SK-N-SH treated with all-trans-retinoic acid at 6 μM for 48 hours (cell line): ENCODE results near the gene STK16.

Experiments used
- ATAC-seq: fragments of 200-7000 bp; cut with Tn5 transposase; 3 replicates; pipeline ENCODE4 v1.9.1; 2020; ENCODE audit warnings: mild to moderate bottlenecking, moderate library complexity
- ARNTL ChIP-seq: fragments of 450-650 bp; formaldehyde crosslinking; IDR thresholded peaks from 2 replicates; pipeline ENCODE4 v1.5.0; 2020; ENCODE audit warnings: low read depth, mild to moderate bottlenecking, moderate library complexity, borderline replicate concordance
- BACH2 ChIP-seq: fragments of 250-450 bp; sonication (Bioruptor Pico); IDR thresholded peaks from 2 replicates; pipeline ENCODE4 v1.9.0; 2021; ENCODE audit warnings: mild to moderate bottlenecking, borderline replicate concordance
- CSRNP3 ChIP-seq: fragments of 250-450 bp; sonication (Bioruptor Pico); IDR thresholded peaks from 2 replicates; pipeline ENCODE4 v1.5.1; 2021; ENCODE audit warnings: mild to moderate bottlenecking, moderate library complexity
- ESRRG ChIP-seq: fragments of 250-450 bp; sonication (Bioruptor Pico); IDR thresholded peaks from 2 replicates; pipeline ENCODE4 v1.6.1; 2021; ENCODE audit warnings: mild to moderate bottlenecking
- GLIS3 ChIP-seq: fragments of 250-450 bp; sonication (Bioruptor Pico); IDR thresholded peaks from 2 replicates; pipeline ENCODE4 v1.5.0; 2020; ENCODE audit warnings: mild to moderate bottlenecking, moderate library complexity
- ISL1 ChIP-seq: fragments of 250-450 bp; sonication (Bioruptor Pico); IDR thresholded peaks from 2 replicates; pipeline ENCODE4 v2.1.2; 2022; ENCODE audit warnings: mild to moderate bottlenecking, moderate library complexity
- OSR1 ChIP-seq: fragments of 250-450 bp; sonication (Bioruptor Pico); IDR thresholded peaks from 2 replicates; pipeline ENCODE4 v1.8.0; 2022; ENCODE audit warnings: moderate library complexity, mild to moderate bottlenecking, inconsistent platforms
- POU6F1 ChIP-seq: fragments of 250-450 bp; sonication (Bioruptor Pico); IDR thresholded peaks from 2 replicates; pipeline ENCODE4 v1.8.0; 2021; ENCODE audit warnings: low read depth, mild to moderate bottlenecking, moderate library complexity, borderline replicate concordance
- PPARA ChIP-seq: fragments of 250-450 bp; sonication (Bioruptor Pico); IDR thresholded peaks from 2 replicates; pipeline ENCODE4 v1.5.0; 2020; ENCODE audit warnings: mild to moderate bottlenecking, borderline replicate concordance
- RARB ChIP-seq: fragments of 250-450 bp; sonication (Bioruptor Pico); IDR thresholded peaks from 2 replicates; pipeline ENCODE4 v1.8.0; 2021; ENCODE audit warnings: mild to moderate bottlenecking, moderate library complexity
- SNAI2 ChIP-seq: fragments of 250-450 bp; sonication (Bioruptor Pico); IDR thresholded peaks from 2 replicates; pipeline ENCODE4 v1.5.0; 2020; ENCODE audit warnings: mild to moderate bottlenecking, moderate library complexity
- TOX ChIP-seq: fragments of 250-450 bp; sonication (Bioruptor Pico); IDR thresholded peaks from 2 replicates; pipeline ENCODE4 v1.8.0; 2021; ENCODE audit warnings: mild to moderate bottlenecking, moderate library complexity, borderline replicate concordance
- TSHZ2 ChIP-seq: fragments of 250-450 bp; sonication (Bioruptor Pico); IDR thresholded peaks from 2 replicates; pipeline ENCODE4 v1.5.0; 2020; ENCODE audit warnings: mild to moderate bottlenecking, moderate library complexity
- ZC3H10 ChIP-seq: fragments of 250-450 bp; sonication (Bioruptor Pico); IDR thresholded peaks from 2 replicates; pipeline ENCODE4 v1.5.1; 2021; ENCODE audit warnings: mild to moderate bottlenecking, moderate library complexity
- ZFP3 ChIP-seq: fragments of 250-450 bp; sonication (Bioruptor Pico); IDR thresholded peaks from 2 replicates; pipeline ENCODE4 v1.5.0; 2020; ENCODE audit warnings: mild to moderate bottlenecking, moderate library complexity
- ZFP30 ChIP-seq: fragments of 450-650 bp; formaldehyde crosslinking; IDR thresholded peaks from 2 replicates; pipeline ENCODE4 v1.5.0; 2022; ENCODE audit warnings: mild to moderate bottlenecking, moderate library complexity
- ZNF565 ChIP-seq: fragments of 450-650 bp; formaldehyde crosslinking; conservative IDR thresholded peaks from 2 replicates; pipeline ENCODE4 v1.5.0; 2020; ENCODE audit warnings: low read depth, mild to moderate bottlenecking, moderate library complexity
- ZNF70 ChIP-seq: fragments of 450-650 bp; formaldehyde crosslinking; IDR thresholded peaks from 2 replicates; pipeline ENCODE4 v1.5.0; 2020; ENCODE audit warnings: mild to moderate bottlenecking, moderate library complexity
- ZNF8 ChIP-seq: fragments of 450-650 bp; formaldehyde crosslinking; IDR thresholded peaks from 2 replicates; pipeline ENCODE4 v1.5.0; 2020; ENCODE audit warnings: mild to moderate bottlenecking, moderate library complexity
- TF ChIP-seq, protein P1 (sequence below): fragments of 250-450 bp; sonication (Bioruptor Pico); IDR thresholded peaks from 2 replicates; pipeline ENCODE4 v1.8.0; 2020; ENCODE audit warnings: mild to moderate bottlenecking, moderate library complexity, borderline replicate concordance
- TF ChIP-seq, protein P2 (sequence below): fragments of 250-450 bp; sonication (Bioruptor Pico); IDR thresholded peaks from 2 replicates; pipeline ENCODE4 v1.5.1; 2020; ENCODE audit warnings: low read depth, mild to moderate bottlenecking, moderate library complexity

Gene STK16

DNA sequence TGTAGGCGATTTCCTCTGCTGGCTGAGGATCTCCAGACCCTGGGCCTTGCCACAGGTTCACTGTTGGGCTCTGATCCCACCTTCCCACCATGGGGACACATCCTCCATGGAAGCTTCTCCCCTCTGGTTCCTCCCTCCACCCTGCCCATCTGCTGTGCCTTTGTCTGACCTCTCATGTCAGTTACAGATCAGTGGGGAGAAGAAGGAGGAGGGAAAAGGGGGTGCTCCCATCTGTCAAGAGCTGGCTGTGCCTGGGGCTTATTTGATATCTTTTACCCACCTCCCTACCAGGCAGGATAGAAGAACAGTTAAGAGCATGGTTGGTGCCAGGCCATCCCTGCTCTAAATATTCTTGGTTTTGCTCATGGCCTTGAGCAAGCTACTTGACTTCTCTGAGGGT lies 21.6 kb downstream of the STK16 start:
- TF ChIP-seq TSHZ2 (CRISPR knock-in tag) (no peak), GLIS3 (CRISPR knock-in tag) (no peak), ZNF565 (no peak), RARB (CRISPR knock-in tag) (no peak), OSR1 (CRISPR knock-in tag) (no peak), ZC3H10 (no peak), ZFP30 (no peak), CSRNP3 (CRISPR knock-in tag) (no peak), TOX (CRISPR knock-in tag) (no peak), ZFP3 (CRISPR knock-in tag) (no peak), ISL1 (no peak), PPARA (CRISPR knock-in tag) (no peak), SNAI2 (no peak), POU6F1 (no peak)
- TF ChIP-seq, protein P1, sequence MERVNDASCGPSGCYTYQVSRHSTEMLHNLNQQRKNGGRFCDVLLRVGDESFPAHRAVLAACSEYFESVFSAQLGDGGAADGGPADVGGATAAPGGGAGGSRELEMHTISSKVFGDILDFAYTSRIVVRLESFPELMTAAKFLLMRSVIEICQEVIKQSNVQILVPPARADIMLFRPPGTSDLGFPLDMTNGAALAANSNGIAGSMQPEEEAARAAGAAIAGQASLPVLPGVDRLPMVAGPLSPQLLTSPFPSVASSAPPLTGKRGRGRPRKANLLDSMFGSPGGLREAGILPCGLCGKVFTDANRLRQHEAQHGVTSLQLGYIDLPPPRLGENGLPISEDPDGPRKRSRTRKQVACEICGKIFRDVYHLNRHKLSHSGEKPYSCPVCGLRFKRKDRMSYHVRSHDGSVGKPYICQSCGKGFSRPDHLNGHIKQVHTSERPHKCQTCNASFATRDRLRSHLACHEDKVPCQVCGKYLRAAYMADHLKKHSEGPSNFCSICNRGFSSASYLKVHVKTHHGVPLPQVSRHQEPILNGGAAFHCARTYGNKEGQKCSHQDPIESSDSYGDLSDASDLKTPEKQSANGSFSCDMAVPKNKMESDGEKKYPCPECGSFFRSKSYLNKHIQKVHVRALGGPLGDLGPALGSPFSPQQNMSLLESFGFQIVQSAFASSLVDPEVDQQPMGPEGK (CRISPR knock-in tag), result no peak
- TF ChIP-seq, protein P2, sequence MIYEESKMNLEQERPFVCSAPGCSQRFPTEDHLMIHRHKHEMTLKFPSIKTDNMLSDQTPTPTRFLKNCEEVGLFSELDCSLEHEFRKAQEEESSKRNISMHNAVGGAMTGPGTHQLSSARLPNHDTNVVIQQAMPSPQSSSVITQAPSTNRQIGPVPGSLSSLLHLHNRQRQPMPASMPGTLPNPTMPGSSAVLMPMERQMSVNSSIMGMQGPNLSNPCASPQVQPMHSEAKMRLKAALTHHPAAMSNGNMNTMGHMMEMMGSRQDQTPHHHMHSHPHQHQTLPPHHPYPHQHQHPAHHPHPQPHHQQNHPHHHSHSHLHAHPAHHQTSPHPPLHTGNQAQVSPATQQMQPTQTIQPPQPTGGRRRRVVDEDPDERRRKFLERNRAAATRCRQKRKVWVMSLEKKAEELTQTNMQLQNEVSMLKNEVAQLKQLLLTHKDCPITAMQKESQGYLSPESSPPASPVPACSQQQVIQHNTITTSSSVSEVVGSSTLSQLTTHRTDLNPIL, result no peak
- no peak for ATAC-seq

DNA sequence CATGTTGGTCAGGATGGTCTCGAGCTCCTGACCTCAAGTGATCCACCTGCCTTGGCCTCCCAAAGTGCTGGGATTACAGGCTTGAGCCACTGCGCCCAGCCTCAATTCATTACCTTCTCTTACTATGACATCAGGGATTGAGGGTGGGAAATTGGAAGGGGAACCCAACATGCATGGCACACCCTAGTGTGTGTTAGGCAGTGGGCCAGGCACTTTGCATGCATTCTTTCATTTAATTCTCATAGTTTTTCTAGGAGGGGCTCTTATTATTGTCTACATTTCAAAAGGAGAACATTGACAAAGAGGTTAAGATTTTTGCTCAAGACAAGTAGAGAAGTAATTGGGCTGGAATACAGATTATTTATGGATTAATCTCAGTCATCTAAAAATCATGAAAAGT lies 23.0 kb downstream of the STK16 start:
- no peak for ATAC-seq
- TF ChIP-seq ZNF70 (CRISPR knock-in tag), result no peak
- TF ChIP-seq BACH2 (CRISPR knock-in tag), result no peak
- TF ChIP-seq SNAI2, result no peak
- TF ChIP-seq, all 23 proteins: peak for 0

DNA sequence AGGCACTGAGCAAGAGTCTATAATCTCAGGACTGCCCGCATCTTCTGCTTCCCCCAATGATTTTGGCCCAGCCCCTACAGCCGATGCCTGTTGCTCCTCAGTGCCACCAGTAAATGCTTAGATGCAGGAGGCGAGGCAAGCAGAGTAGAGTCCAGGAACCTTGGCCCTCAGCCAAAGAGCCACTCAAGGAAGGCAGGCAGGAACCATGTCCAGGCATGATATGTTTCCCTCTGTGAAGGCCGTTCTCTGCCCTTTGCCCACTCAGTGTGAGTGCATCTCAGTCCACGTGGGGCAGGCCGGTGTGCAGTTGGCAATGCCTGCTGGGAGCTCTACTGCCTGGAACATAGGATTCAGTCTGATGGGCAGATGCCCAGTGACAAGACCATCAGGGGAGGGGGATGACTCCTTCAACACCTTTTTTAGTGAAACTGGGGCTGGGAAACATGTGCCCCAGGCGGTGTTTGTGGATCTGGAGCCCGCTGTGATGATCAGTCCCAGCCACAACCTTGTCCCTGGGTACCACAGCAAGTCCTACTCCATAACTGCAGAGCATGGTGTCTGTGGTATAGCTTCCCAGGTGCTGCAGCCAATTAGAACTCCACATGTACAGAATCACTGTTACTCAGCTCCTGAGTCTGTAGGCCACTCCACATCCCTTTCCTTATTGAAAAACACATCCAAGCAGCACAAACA lies 24.2 kb downstream of the STK16 start:
- ATAC-seq, result peak; percentile 62
- TF ChIP-seq ZNF8 (CRISPR knock-in tag) (no peak), PPARA (CRISPR knock-in tag) (no peak), POU6F1 (no peak), GLIS3 (CRISPR knock-in tag) (no peak), ESRRG (CRISPR knock-in tag) (no peak), BACH2 (CRISPR knock-in tag) (no peak), TSHZ2 (CRISPR knock-in tag) (no peak), ZNF70 (CRISPR knock-in tag) (no peak), TOX (CRISPR knock-in tag) (no peak), ARNTL (no peak)
- TF ChIP-seq, protein P1 (CRISPR knock-in tag), result no peak
